ENCODE data around the gene KCNMA1. TPM values are rescaled to one million over a fixed set of nuclear protein-coding genes. Genes with fewer than 3 reads are reported as not detected.

The KCNMA1 gene
- total RNA-seq, 1 donor: 77.8 TPM

DNA sequence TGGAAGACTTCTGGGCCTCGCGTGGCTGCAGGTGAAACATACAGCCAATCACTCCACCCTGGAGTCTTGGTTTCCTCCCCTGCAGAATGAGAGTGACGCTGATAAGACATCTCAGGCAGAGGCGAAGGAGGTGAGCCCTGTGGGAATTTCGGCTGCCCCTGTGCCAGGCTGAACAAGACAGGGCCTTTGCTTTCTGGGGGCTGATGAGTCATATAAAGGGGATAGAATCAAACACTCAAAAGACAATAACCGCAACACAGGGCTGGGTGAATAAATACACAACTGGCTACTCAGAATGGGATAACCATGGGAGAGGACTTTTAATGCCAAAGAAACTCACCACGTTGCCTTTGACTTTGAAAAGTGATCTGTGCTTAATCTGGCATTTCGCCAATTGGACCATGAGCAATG lies 143.8 kb downstream of the KCNMA1 start:
- H3K79me2 ChIP-seq (ENCODE audit: insufficient read depth, low read length): peaks cover 7% of the 10 kb centered on the region
- TF ChIP-seq, protein P1, sequence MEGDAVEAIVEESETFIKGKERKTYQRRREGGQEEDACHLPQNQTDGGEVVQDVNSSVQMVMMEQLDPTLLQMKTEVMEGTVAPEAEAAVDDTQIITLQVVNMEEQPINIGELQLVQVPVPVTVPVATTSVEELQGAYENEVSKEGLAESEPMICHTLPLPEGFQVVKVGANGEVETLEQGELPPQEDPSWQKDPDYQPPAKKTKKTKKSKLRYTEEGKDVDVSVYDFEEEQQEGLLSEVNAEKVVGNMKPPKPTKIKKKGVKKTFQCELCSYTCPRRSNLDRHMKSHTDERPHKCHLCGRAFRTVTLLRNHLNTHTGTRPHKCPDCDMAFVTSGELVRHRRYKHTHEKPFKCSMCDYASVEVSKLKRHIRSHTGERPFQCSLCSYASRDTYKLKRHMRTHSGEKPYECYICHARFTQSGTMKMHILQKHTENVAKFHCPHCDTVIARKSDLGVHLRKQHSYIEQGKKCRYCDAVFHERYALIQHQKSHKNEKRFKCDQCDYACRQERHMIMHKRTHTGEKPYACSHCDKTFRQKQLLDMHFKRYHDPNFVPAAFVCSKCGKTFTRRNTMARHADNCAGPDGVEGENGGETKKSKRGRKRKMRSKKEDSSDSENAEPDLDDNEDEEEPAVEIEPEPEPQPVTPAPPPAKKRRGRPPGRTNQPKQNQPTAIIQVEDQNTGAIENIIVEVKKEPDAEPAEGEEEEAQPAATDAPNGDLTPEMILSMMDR (IDR thresholded peaks at IDR 0.05; ENCODE audit: extremely low read depth, low read depth, low read length): no peak
- H3K4me1 ChIP-seq (ENCODE audit: insufficient read depth, low read length): peaks cover 16% of the 10 kb centered on the region
- no peaks in the 10 kb centered on the region for H3K36me3 ChIP-seq (ENCODE audit: insufficient read depth, low read length)
- no peak overlapping the region for H3K4me2 ChIP-seq (ENCODE audit: insufficient read depth, low read length)
- H4K20me1 ChIP-seq (ENCODE audit: insufficient read depth, low read length): no peaks in the 10 kb centered on the region
- no peaks in the 10 kb centered on the region for H3K27me3 ChIP-seq (ENCODE audit: insufficient read depth, low read length)
- H3K27ac ChIP-seq (ENCODE audit: low read depth, low read length): no peak overlapping the region
- no peak overlapping the region for H2AFZ ChIP-seq (ENCODE audit: low read length)
- H3K9me3 ChIP-seq (ENCODE audit: low read depth, low read length): no peaks in the 10 kb centered on the region
- no peak overlapping the region for H3K4me3 ChIP-seq (ENCODE audit: insufficient read depth, low read length)
- DNase-seq (ENCODE audit: insufficient read length, low spot score, missing footprints): no peak

- Histone ChIP-seq H3K9me3 (ENCODE audit: low read depth, low read length) (no peaks in the 10 kb centered on the region), H3K4me3 (ENCODE audit: insufficient read depth, low read length) (no peak overlapping the region), H3K27ac (ENCODE audit: low read depth, low read length) (no peak overlapping the region), H4K20me1 (ENCODE audit: insufficient read depth, low read length) (no peaks in the 10 kb centered on the region), H3K36me3 (ENCODE audit: insufficient read depth, low read length) (no peaks in the 10 kb centered on the region), H3K4me1 (ENCODE audit: insufficient read depth, low read length) (peaks cover 16% of the 10 kb centered on the region), H3K27me3 (ENCODE audit: insufficient read depth, low read length) (no peaks in the 10 kb centered on the region), H3K79me2 (ENCODE audit: insufficient read depth, low read length) (peaks cover 7% of the 10 kb centered on the region), H3K4me2 (ENCODE audit: insufficient read depth, low read length) (no peak overlapping the region), H2AFZ (ENCODE audit: low read length) (no peak overlapping the region)
- TF ChIP-seq, protein P1 (IDR thresholded peaks at IDR 0.05; ENCODE audit: extremely low read depth, low read depth, low read length): no peak
- no peak for DNase-seq (ENCODE audit: insufficient read length, low spot score, missing footprints)
Observed at GRCh38 chr10:77493239-77493806, 144.3 kb downstream of the KCNMA1 start.

DNA sequence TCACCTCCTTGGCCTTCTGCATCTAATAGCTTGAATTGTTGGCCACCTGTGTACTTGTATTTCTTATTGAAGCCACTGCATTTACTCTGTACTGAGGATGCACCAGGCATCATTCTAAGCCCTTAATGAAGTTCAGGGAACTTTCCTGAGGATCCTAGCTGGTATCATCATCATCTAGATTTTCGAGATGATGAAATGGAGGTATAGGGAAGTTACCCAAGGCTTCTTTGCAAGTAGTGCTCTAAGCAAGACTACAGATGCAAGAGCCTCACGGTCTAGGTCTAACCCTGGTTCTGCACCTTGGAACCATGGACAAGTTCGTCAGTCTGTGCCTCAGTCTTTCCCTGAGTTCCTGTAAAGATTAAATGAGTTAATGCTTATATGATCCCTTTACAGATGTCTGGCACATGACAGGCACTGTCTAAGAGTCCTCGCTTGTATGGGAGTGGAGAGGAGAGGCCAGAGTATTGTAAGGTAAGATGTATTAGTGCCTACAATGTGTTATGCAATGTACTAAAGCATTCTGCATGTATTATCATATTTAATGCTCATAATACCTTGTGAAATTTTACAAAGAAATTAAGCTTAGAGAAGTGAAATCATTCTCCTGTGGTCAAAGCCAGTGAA lies 145.1 kb downstream of the KCNMA1 start:
- no peaks in the 10 kb centered on the region for H3K36me3 ChIP-seq (ENCODE audit: insufficient read depth, low read length)
- H4K20me1 ChIP-seq (ENCODE audit: insufficient read depth, low read length): no peaks in the 10 kb centered on the region
- no peak overlapping the region for H3K4me3 ChIP-seq (ENCODE audit: insufficient read depth, low read length)
- TF ChIP-seq, protein P1 (IDR thresholded peaks at IDR 0.05; ENCODE audit: extremely low read depth, low read depth, low read length): no peak
- no peaks in the 10 kb centered on the region for H3K27me3 ChIP-seq (ENCODE audit: insufficient read depth, low read length)
- peaks cover 7% of the 10 kb centered on the region for H3K79me2 ChIP-seq (ENCODE audit: insufficient read depth, low read length)
- peaks cover 16% of the 10 kb centered on the region for H3K4me1 ChIP-seq (ENCODE audit: insufficient read depth, low read length)
- H3K9me3 ChIP-seq (ENCODE audit: low read depth, low read length): no peaks in the 10 kb centered on the region
- H2AFZ ChIP-seq (ENCODE audit: low read length): no peak overlapping the region
- no peak overlapping the region for H3K27ac ChIP-seq (ENCODE audit: low read depth, low read length)
- H3K4me2 ChIP-seq (ENCODE audit: insufficient read depth, low read length): no peak overlapping the region
- no peak for DNase-seq (ENCODE audit: insufficient read length, low spot score, missing footprints)

DNA sequence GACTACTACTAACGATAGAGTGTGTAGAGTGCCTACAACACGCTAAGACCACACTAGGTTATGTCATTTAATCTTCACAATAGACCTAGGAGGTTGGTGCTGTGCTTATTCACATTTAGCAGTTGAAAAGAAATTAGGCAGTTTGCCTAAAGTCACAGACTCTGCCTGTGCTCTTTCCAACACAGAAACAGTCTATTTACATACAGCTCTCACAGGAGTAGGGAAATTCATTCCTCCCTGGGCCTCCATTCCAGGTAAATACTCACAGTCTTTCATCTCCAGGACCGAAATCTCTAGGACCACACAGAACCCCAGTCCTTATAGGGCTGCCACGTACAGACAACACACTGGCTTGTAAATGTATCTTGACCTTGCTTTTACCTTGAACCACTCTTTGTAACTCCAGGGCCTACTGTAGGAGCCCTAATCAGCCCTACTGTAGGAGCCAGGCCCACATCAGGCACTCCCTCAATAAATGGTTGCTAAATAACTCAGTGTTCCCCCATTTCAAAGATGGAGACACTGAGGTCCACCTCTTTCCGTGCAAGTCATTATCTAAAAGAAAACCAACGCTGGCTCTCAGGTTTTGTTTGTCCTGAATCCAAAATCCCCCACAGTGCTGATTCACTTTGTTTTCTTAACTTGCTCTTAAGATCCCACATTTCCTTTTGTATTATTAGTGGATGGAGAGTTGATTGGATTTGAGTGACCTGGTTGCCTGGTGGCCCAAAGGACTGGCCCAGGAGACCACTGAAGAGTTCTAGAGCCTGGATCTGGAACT lies 146.9 kb downstream of the KCNMA1 start:
- DNase-seq (ENCODE audit: insufficient read length, low spot score, missing footprints): no peak
- Histone ChIP-seq H3K27ac (ENCODE audit: low read depth, low read length) (no peak overlapping the region), H3K9me3 (ENCODE audit: low read depth, low read length) (no peaks in the 10 kb centered on the region), H3K4me2 (ENCODE audit: insufficient read depth, low read length) (no peak overlapping the region), H3K4me1 (ENCODE audit: insufficient read depth, low read length) (peaks cover 9% of the 10 kb centered on the region), H3K36me3 (ENCODE audit: insufficient read depth, low read length) (no peaks in the 10 kb centered on the region), H3K79me2 (ENCODE audit: insufficient read depth, low read length) (peaks cover 8% of the 10 kb centered on the region), H3K4me3 (ENCODE audit: insufficient read depth, low read length) (no peak overlapping the region), H2AFZ (ENCODE audit: low read length) (no peak overlapping the region), H3K27me3 (ENCODE audit: insufficient read depth, low read length) (no peaks in the 10 kb centered on the region), H4K20me1 (ENCODE audit: insufficient read depth, low read length) (no peaks in the 10 kb centered on the region)
- TF ChIP-seq, protein P1 (IDR thresholded peaks at IDR 0.05; ENCODE audit: extremely low read depth, low read depth, low read length): no peak

Measured in osteoblast (primary cell).